GM23338 (cell line): ENCODE data around the gene RAB11A.

Experiments
- CREB1 ChIP-seq: fragments of 250-450 bp; sonication (Bioruptor Pico); IDR thresholded peaks from 2 replicates; pipeline ENCODE4 v1.5.0; 2020; ENCODE audit warnings: low read depth, mild to moderate bottlenecking, moderate library complexity
- EZH2 ChIP-seq: fragments of 200-600 bp; sonication (generic); IDR thresholded peaks from one replicate; pipeline ENCODE4 v1.8.0; 2017; ENCODE audit warnings: antibody characterized with exemption, mild to moderate bottlenecking, low read depth; ENCODE audit not compliant: unreplicated experiment
- JUNB ChIP-seq: IDR thresholded peaks from one replicate; pipeline ENCODE4 v1.6.1; 2016; ENCODE audit warnings: antibody characterized with exemption; ENCODE audit not compliant: unreplicated experiment
- POLR2AphosphoS5 ChIP-seq: IDR thresholded peaks from 2 replicates; pipeline ENCODE4 v1.6.1; 2016; ENCODE audit warnings: antibody characterized with exemption, low read depth
- ZNF114 ChIP-seq: fragments of 250-450 bp; sonication (Bioruptor Pico); IDR thresholded peaks from 2 replicates; pipeline ENCODE4 v1.5.0; 2020; ENCODE audit warnings: mild to moderate bottlenecking, moderate library complexity
- TF ChIP-seq, protein P1 (sequence below), 2 experiments: fragments of 200-600 bp in 1 of 2; sonication (generic) in 1 of 2; conservative IDR thresholded peaks; 2 replicates each; pipeline versions ENCODE4 v1.5.1 to v1.6.1; 2016 to 2017; ENCODE audit warnings: antibody characterized with exemption in 2 of 2, low read depth in 2 of 2, mild to moderate bottlenecking in 2 of 2, moderate library complexity in 1 of 2
- TF ChIP-seq, protein P2 (sequence below): IDR thresholded peaks from one replicate; pipeline ENCODE4 v1.6.1; 2018; ENCODE audit warnings: antibody characterized with exemption; ENCODE audit not compliant: unreplicated experiment
- TF ChIP-seq, protein P3 (sequence below): IDR thresholded peaks from 2 replicates; pipeline ENCODE4 v1.6.1; 2016; ENCODE audit warnings: antibody characterized with exemption

DNA sequence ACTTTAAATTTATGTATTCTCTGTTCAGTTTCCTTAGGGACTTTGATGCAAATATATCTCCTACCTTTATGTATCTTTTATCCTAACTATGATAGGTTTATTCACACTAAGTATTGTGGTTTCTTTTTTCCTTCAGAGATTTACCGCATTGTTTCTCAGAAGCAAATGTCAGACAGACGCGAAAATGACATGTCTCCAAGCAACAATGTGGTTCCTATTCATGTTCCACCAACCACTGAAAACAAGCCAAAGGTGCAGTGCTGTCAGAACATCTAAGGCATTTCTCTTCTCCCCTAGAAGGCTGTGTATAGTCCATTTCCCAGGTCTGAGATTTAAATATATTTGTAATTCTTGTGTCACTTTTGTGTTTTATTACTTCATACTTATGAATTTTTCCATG, 18.3 kb downstream of the RAB11A start:
- TF ChIP-seq, protein P1, sequence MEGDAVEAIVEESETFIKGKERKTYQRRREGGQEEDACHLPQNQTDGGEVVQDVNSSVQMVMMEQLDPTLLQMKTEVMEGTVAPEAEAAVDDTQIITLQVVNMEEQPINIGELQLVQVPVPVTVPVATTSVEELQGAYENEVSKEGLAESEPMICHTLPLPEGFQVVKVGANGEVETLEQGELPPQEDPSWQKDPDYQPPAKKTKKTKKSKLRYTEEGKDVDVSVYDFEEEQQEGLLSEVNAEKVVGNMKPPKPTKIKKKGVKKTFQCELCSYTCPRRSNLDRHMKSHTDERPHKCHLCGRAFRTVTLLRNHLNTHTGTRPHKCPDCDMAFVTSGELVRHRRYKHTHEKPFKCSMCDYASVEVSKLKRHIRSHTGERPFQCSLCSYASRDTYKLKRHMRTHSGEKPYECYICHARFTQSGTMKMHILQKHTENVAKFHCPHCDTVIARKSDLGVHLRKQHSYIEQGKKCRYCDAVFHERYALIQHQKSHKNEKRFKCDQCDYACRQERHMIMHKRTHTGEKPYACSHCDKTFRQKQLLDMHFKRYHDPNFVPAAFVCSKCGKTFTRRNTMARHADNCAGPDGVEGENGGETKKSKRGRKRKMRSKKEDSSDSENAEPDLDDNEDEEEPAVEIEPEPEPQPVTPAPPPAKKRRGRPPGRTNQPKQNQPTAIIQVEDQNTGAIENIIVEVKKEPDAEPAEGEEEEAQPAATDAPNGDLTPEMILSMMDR (conservative IDR thresholded peaks at IDR 0.05; ENCODE audit: low read depth in 2 of 2) = no peak
- TF ChIP-seq, protein P2, sequence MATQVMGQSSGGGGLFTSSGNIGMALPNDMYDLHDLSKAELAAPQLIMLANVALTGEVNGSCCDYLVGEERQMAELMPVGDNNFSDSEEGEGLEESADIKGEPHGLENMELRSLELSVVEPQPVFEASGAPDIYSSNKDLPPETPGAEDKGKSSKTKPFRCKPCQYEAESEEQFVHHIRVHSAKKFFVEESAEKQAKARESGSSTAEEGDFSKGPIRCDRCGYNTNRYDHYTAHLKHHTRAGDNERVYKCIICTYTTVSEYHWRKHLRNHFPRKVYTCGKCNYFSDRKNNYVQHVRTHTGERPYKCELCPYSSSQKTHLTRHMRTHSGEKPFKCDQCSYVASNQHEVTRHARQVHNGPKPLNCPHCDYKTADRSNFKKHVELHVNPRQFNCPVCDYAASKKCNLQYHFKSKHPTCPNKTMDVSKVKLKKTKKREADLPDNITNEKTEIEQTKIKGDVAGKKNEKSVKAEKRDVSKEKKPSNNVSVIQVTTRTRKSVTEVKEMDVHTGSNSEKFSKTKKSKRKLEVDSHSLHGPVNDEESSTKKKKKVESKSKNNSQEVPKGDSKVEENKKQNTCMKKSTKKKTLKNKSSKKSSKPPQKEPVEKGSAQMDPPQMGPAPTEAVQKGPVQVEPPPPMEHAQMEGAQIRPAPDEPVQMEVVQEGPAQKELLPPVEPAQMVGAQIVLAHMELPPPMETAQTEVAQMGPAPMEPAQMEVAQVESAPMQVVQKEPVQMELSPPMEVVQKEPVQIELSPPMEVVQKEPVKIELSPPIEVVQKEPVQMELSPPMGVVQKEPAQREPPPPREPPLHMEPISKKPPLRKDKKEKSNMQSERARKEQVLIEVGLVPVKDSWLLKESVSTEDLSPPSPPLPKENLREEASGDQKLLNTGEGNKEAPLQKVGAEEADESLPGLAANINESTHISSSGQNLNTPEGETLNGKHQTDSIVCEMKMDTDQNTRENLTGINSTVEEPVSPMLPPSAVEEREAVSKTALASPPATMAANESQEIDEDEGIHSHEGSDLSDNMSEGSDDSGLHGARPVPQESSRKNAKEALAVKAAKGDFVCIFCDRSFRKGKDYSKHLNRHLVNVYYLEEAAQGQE = no peak
- TF ChIP-seq EZH2 (no peak), JUNB (no peak), POLR2AphosphoS5 (no peak), CREB1 (no peak), ZNF114 (CRISPR knock-in tag) (no peak)
- TF ChIP-seq, protein P3, sequence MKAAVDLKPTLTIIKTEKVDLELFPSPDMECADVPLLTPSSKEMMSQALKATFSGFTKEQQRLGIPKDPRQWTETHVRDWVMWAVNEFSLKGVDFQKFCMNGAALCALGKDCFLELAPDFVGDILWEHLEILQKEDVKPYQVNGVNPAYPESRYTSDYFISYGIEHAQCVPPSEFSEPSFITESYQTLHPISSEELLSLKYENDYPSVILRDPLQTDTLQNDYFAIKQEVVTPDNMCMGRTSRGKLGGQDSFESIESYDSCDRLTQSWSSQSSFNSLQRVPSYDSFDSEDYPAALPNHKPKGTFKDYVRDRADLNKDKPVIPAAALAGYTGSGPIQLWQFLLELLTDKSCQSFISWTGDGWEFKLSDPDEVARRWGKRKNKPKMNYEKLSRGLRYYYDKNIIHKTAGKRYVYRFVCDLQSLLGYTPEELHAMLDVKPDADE = no peak
